Endothelial cell of umbilical vein (primary cell): ENCODE measurements around the gene CDCA3.

Source experiments
- EZH2 ChIP-seq: IDR thresholded peaks from 2 replicates; pipeline ENCODE4 v1.6.1; 2012; ENCODE audit warnings: borderline replicate concordance, low read depth, mild to moderate bottlenecking, moderate library complexity, low read length, inconsistent platforms; ENCODE audit not compliant: severe bottlenecking
- FOS ChIP-seq: IDR thresholded peaks from 2 replicates; pipeline ENCODE4 v1.6.1; 2011; ENCODE audit warnings: mild to moderate bottlenecking, low read length, moderate library complexity, borderline replicate concordance; ENCODE audit not compliant: insufficient read depth
- MAX ChIP-seq: IDR thresholded peaks from 2 replicates; pipeline ENCODE4 v1.6.1; 2011; ENCODE audit not compliant: insufficient read depth, insufficient read length
- POLR2A ChIP-seq: IDR thresholded peaks from 2 replicates; pipeline ENCODE4 v1.6.1; 2012; ENCODE audit warnings: low read depth, mild to moderate bottlenecking, control low read depth, low read length
- POLR2AphosphoS5 ChIP-seq: IDR thresholded peaks from 2 replicates; pipeline ENCODE4 v1.6.1; 2012; ENCODE audit warnings: low read depth, mild to moderate bottlenecking, control low read depth, low read length, moderate library complexity; ENCODE audit not compliant: insufficient read depth
- TF ChIP-seq, protein P1 (sequence below), 2 donors: IDR thresholded peaks; 1 replicate in 1 of 2; 2 replicates in 1 of 2; pipeline ENCODE4 v1.5.1; 2011; ENCODE audit warnings: low read length in 2 of 2, mild to moderate bottlenecking in 2 of 2, moderate library complexity in 2 of 2, control low read depth in 1 of 2, inconsistent platforms in 1 of 2, low read depth in 1 of 2; ENCODE audit not compliant: insufficient read depth in 1 of 2; ENCODE audit errors: extremely low read depth in 1 of 2

GRCh38 chr12:6873094-6874014 is 22.3 kb upstream of the CDCA3 start, which contains the start of gene SPSB2:
- TF ChIP-seq, protein P1, sequence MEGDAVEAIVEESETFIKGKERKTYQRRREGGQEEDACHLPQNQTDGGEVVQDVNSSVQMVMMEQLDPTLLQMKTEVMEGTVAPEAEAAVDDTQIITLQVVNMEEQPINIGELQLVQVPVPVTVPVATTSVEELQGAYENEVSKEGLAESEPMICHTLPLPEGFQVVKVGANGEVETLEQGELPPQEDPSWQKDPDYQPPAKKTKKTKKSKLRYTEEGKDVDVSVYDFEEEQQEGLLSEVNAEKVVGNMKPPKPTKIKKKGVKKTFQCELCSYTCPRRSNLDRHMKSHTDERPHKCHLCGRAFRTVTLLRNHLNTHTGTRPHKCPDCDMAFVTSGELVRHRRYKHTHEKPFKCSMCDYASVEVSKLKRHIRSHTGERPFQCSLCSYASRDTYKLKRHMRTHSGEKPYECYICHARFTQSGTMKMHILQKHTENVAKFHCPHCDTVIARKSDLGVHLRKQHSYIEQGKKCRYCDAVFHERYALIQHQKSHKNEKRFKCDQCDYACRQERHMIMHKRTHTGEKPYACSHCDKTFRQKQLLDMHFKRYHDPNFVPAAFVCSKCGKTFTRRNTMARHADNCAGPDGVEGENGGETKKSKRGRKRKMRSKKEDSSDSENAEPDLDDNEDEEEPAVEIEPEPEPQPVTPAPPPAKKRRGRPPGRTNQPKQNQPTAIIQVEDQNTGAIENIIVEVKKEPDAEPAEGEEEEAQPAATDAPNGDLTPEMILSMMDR (IDR thresholded peaks at IDR 0.05; ENCODE audit: extremely low read depth in 1 of 2, insufficient read depth in 1 of 2, low read depth in 1 of 2, low read length in 2 of 2) = no peak
- TF ChIP-seq POLR2AphosphoS5 = peak; percentile 93
- TF ChIP-seq FOS = no peak
- TF ChIP-seq POLR2A = peak; percentile 91
- no peak for TF ChIP-seq MAX
- TF ChIP-seq EZH2 = no peak
